Endothelial cell of umbilical vein (primary cell): Measurements from ENCODE around the gene ADIRF. TPM values are rescaled to one million over a fixed set of nuclear protein-coding genes. Genes with fewer than 3 reads are reported as not detected.

Experiments used
- BruUV-seq: library from RNA; stranded (reverse); fragments of 400-500 nt; replicated peaks from 2 replicates; lab custom pipeline; 2021; lab: Mats Ljungman, UMichigan
- CTCF ChIA-PET: fragments of 300-600, 350-600 bp; sonication (Branson Sonifier 250); formaldehyde crosslinking; loops from one replicate; lab custom pipeline; 2021; ENCODE audit warnings: antibody characterized with exemption, inconsistent platforms; lab: Charles Lee
- POLR2A ChIA-PET: fragments of 300-600, 350-600 bp; sonication (Branson Sonifier 250); formaldehyde crosslinking; loops from one replicate; lab custom pipeline; 2021; ENCODE audit warnings: antibody characterized with exemption, inconsistent platforms; lab: Charles Lee
- DNase-seq: peaks from one replicate; pipeline ENCODE4 v3.0.0-alpha.2; 2011; ENCODE audit warnings: low read depth, low spot score
- FAIRE-seq: peaks from 2 replicates; lab custom pipeline; 2011; peaks lifted over from hg19 to GRCh38; lab: Jason Lieb, UNC
- H2AFZ ChIP-seq: 2 replicates; pipeline ENCODE4 v1.6.0; 2012; ENCODE audit warnings: low read depth, low read length, control low read depth, inconsistent platforms
- H3K27ac ChIP-seq: 2 replicates; pipeline ENCODE4 v1.5.1; 2011; ENCODE audit warnings: low read depth, mild to moderate bottlenecking, control low read depth, low read length, moderate library complexity; ENCODE audit not compliant: insufficient read depth
- H3K27me3 ChIP-seq, 2 experiments: 2 replicates each; pipeline versions ENCODE4 v1.6.0 to v1.6.1; 2011; ENCODE audit warnings: low read length in 2 of 2, mixed read lengths in 1 of 2; ENCODE audit not compliant: control insufficient read depth in 2 of 2, insufficient read depth in 2 of 2
- H3K36me3 ChIP-seq, 2 experiments: 2 replicates in 1 of 2; 3 replicates in 1 of 2; pipeline ENCODE4 v1.5.1; 2011; ENCODE audit warnings: low read length in 2 of 2, mild to moderate bottlenecking in 1 of 2, moderate library complexity in 1 of 2; ENCODE audit not compliant: control insufficient read depth in 2 of 2, insufficient read depth in 2 of 2; ENCODE audit errors: extremely low read depth in 1 of 2
- H3K4me1 ChIP-seq: 3 replicates; pipeline ENCODE4 v1.5.1; 2011; ENCODE audit warnings: mild to moderate bottlenecking, low read length; ENCODE audit not compliant: control insufficient read depth, insufficient read depth; ENCODE audit errors: extremely low read depth
- H3K4me2 ChIP-seq: 2 replicates; pipeline ENCODE4 v1.6.1; 2011; ENCODE audit warnings: low read length, control low read depth, mixed read lengths; ENCODE audit not compliant: insufficient read depth
- H3K4me3 ChIP-seq, 3 experiments: fragments of 200-600 bp in 1 of 3; sonication (generic), shearing (Covaris generic) in 1 of 3; replicated peaks in 1 of 3; 2 replicates each; pipeline ENCODE4 v1.5.1; 2011 to 2016; ENCODE audit warnings: control low read depth in 3 of 3, low read length in 3 of 3, mild to moderate bottlenecking in 2 of 3, inconsistent platforms in 1 of 3, low read depth in 1 of 3, moderate library complexity in 1 of 3; ENCODE audit not compliant: insufficient read depth in 1 of 3
- H3K79me2 ChIP-seq: 2 replicates; pipeline ENCODE4 v1.6.0; 2012; ENCODE audit warnings: low read length, inconsistent platforms; ENCODE audit not compliant: control insufficient read depth, insufficient read depth
- H3K9ac ChIP-seq: replicated peaks from 2 replicates; pipeline ENCODE3; 2011; ENCODE audit warnings: low read length, control low read depth; ENCODE audit not compliant: insufficient read depth; ENCODE audit errors: extremely low read depth
- H3K9me1 ChIP-seq: replicated peaks from 3 replicates; pipeline ENCODE4 v1.6.0; 2011; ENCODE audit warnings: mild to moderate bottlenecking, low read length; ENCODE audit not compliant: control insufficient read depth, insufficient read depth; ENCODE audit errors: extremely low read depth
- H3K9me3 ChIP-seq: replicated peaks from 2 replicates; pipeline ENCODE4 v1.5.1; 2012; ENCODE audit warnings: low read length, inconsistent platforms; ENCODE audit not compliant: control insufficient read depth, insufficient read depth
- H4K20me1 ChIP-seq: replicated peaks from 2 replicates; pipeline ENCODE3; 2011; ENCODE audit warnings: mild to moderate bottlenecking, low read length; ENCODE audit not compliant: control insufficient read depth, insufficient read depth; ENCODE audit errors: extremely low read depth
- EZH2 ChIP-seq: IDR thresholded peaks from 2 replicates; pipeline ENCODE4 v1.6.1; 2012; ENCODE audit warnings: borderline replicate concordance, low read depth, mild to moderate bottlenecking, moderate library complexity, low read length, inconsistent platforms; ENCODE audit not compliant: severe bottlenecking
- FOS ChIP-seq: IDR thresholded peaks from 2 replicates; pipeline ENCODE4 v1.6.1; 2011; ENCODE audit warnings: mild to moderate bottlenecking, low read length, moderate library complexity, borderline replicate concordance; ENCODE audit not compliant: insufficient read depth
- MAX ChIP-seq: IDR thresholded peaks from 2 replicates; pipeline ENCODE4 v1.6.1; 2011; ENCODE audit not compliant: insufficient read depth, insufficient read length
- MYC ChIP-seq: IDR thresholded peaks from one replicate; pipeline ENCODE4 v1.6.1; 2011; ENCODE audit warnings: mild to moderate bottlenecking, low read depth, low read length
- POLR2A ChIP-seq: IDR thresholded peaks from 2 replicates; pipeline ENCODE4 v1.6.1; 2012; ENCODE audit warnings: low read depth, mild to moderate bottlenecking, control low read depth, low read length
- POLR2AphosphoS5 ChIP-seq: IDR thresholded peaks from 2 replicates; pipeline ENCODE4 v1.6.1; 2012; ENCODE audit warnings: low read depth, mild to moderate bottlenecking, control low read depth, low read length, moderate library complexity; ENCODE audit not compliant: insufficient read depth
- dilution Hi-C: fragments of 300-500 bp; cut with MboI; formaldehyde crosslinking; loops from one replicate; pipeline ENCODE4 v1.15.0; 2019; ENCODE audit warnings: low sequenced_read_pairs; ENCODE audit not compliant: extremely low pct_ligation_motif_present
- intact Hi-C: fragments of 100-400 bp; cut with micrococcal nuclease; formaldehyde crosslinking; loops from one replicate; pipeline ENCODE4 v1.10.0; 2022
- polyA plus RNA-seq, 4 experiments: library from polyadenylated mRNA; depleted of rRNA in 3 of 4; stranded (reverse) in 3 of 4; unstranded in 1 of 4; fragments of >200 nt; gene quantifications; 2 replicates each; pipeline versions ENCODE4 v1.2.1 to v1.2.3, GENCODE V29; 2011 to 2012; ENCODE audit warnings: missing spikeins in 1 of 4
- total RNA-seq: library from RNA; stranded (reverse); gene quantifications from 2 replicates; pipeline ENCODE4 v1.2.3, GENCODE V29; 2021

The ADIRF gene
- total and polyA plus RNA-seq, 2 donors (not counting 3 experiments of a cell fraction or from before 2014, with no cell fraction given): 3.7 to 4.4 TPM

GRCh38 chr10:86970982-86971231 lies 2.6 kb downstream of the ADIRF start:
- Histone ChIP-seq H3K27me3 (no peaks in the 10 kb centered on the region), H3K9me1 (no peaks in the 10 kb centered on the region), H3K9ac (peak overlapping the region; percentile 81), H3K27ac (peak overlapping the region; percentile 77), H3K36me3 (no peaks in the 10 kb centered on the region), H3K9me3 (no peaks in the 10 kb centered on the region), H3K79me2 (no peaks in the 10 kb centered on the region), H3K4me3 (peak overlapping the region; percentile 26 to 48 (median 47)), H3K4me2 (peak overlapping the region; percentile 74), H2AFZ (peak overlapping the region; percentile 76), H3K4me1 (peaks cover 53% of the 10 kb centered on the region), H4K20me1 (no peaks in the 10 kb centered on the region)
- intact Hi-C loops: loop anchor here (2.0 to 5.0 kb wide), 3 partner anchors 14 to 691 kb away; partner anchors contain the start of genes GLUD1, MMRN2 and SHLD2
- dilution Hi-C loops: no loop called here
- DNase-seq (no peak), FAIRE-seq (no peak)
- ChIA-PET POLR2A (no interaction called here), CTCF (interaction anchor here (0.6 to 6.4 kb wide), 4 partner anchors 10 to 121 kb away, joined by 3 to 110 read pairs (median 14); partner anchors contain the start of genes MMRN2 and SNCG)
- TF ChIP-seq POLR2A (peak; percentile 68), MYC (no peak), EZH2 (no peak), POLR2AphosphoS5 (peak; percentile 71)
- no TSS peak for BruUV-seq

- CTCF ChIA-PET: interaction anchor here (0.6 to 6.4 kb wide), 4 partner anchors 11 to 121 kb away, joined by 3 to 110 read pairs (median 14); partner anchors contain the start of genes MMRN2 and SNCG
- peak overlapping the region; percentile 74 for H3K4me2 ChIP-seq
- no peaks in the 10 kb centered on the region for H3K9me3 ChIP-seq
- dilution Hi-C loops (no loop called here), intact Hi-C loops (loop anchor here (2.0 to 5.0 kb wide), 3 partner anchors 15 to 691 kb away; partner anchors contain the start of genes GLUD1, MMRN2 and SHLD2)
- peak overlapping the region; percentile 81 for H3K9ac ChIP-seq
- TSS peak; percentile 11 for BruUV-seq
- peak overlapping the region in 2 of 3 experiments; percentile 47 to 48 for H3K4me3 ChIP-seq
- POLR2A ChIA-PET: no interaction called here
- no peak for TF ChIP-seq POLR2AphosphoS5
- peak; percentile 85 for TF ChIP-seq FOS
- TF ChIP-seq MAX: peak; percentile 58
- no peaks in the 10 kb centered on the region for H3K9me1 ChIP-seq
- H2AFZ ChIP-seq: peak overlapping the region; percentile 72
- FAIRE-seq: peak; percentile 67
- no peaks in the 10 kb centered on the region for H3K79me2 ChIP-seq
- no peaks in the 10 kb centered on the region for H3K36me3 ChIP-seq
- H3K4me1 ChIP-seq: peaks cover 48% of the 10 kb centered on the region
- DNase-seq: peak; percentile 73
- H3K27ac ChIP-seq: peak overlapping the region; percentile 77
- H4K20me1 ChIP-seq: no peaks in the 10 kb centered on the region
- no peaks in the 10 kb centered on the region for H3K27me3 ChIP-seq
Observed at GRCh38 chr10:86971232-86971991, 3.1 kb downstream of the ADIRF start.
